HG02763 (cell line): Measurements from ENCODE around the gene EPHB2.

ENCODE experiments used
- ATAC-seq: cut with Tn5 transposase; IDR thresholded peaks from one replicate; pipeline ENCODE4 v1.9.1; 2021; ENCODE audit warnings: mild to moderate bottlenecking, moderate library complexity; ENCODE audit not compliant: unreplicated experiment

Gene EPHB2

GRCh38 chr1:22875841-22876240, 165.2 kb downstream of the EPHB2 start:
- ATAC-seq: no peak

- ATAC-seq: no peak
These were observed 165.9 kb downstream of the EPHB2 start for GRCh38 chr1:22876359-22877111.

- ATAC-seq: no peak
These were observed 166.7 kb downstream of the EPHB2 start for GRCh38 chr1:22877112-22877915.

GRCh38 chr1:22877980-22878379, 167.3 kb downstream of the EPHB2 start:
- no peak for ATAC-seq

- no peak for ATAC-seq
These were observed 168.0 kb downstream of the EPHB2 start for GRCh38 chr1:22878626-22879025.

- no peak for ATAC-seq
These were observed 168.8 kb downstream of the EPHB2 start for GRCh38 chr1:22879445-22879844.

- no peak for ATAC-seq
These were observed 169.5 kb downstream of the EPHB2 start for GRCh38 chr1:22880174-22880601.

- no peak for ATAC-seq
These were observed 172.8 kb downstream of the EPHB2 start for GRCh38 chr1:22883406-22883805.

GRCh38 chr1:22884806-22885530, 174.3 kb downstream of the EPHB2 start:
- no peak for ATAC-seq

- ATAC-seq: no peak
These were observed 175.6 kb downstream of the EPHB2 start for GRCh38 chr1:22886211-22886610.

GRCh38 chr1:22887491-22887890, 176.9 kb downstream of the EPHB2 start:
- ATAC-seq: no peak

- no peak for ATAC-seq
These were observed 177.9 kb downstream of the EPHB2 start for GRCh38 chr1:22888320-22889075.

- ATAC-seq: no peak
These were observed 178.7 kb downstream of the EPHB2 start for GRCh38 chr1:22889213-22889827.

- ATAC-seq: no peak
These were observed 182.2 kb downstream of the EPHB2 start for GRCh38 chr1:22892789-22893188.

- ATAC-seq: no peak
These were observed 182.7 kb downstream of the EPHB2 start for GRCh38 chr1:22893292-22893691.

- ATAC-seq: no peak
These were observed 184.7 kb downstream of the EPHB2 start for GRCh38 chr1:22895357-22895756.

GRCh38 chr1:22896184-22896583, 185.5 kb downstream of the EPHB2 start:
- ATAC-seq: no peak

GRCh38 chr1:22900451-22900850, 189.8 kb downstream of the EPHB2 start:
- ATAC-seq: no peak

- ATAC-seq: no peak
These were observed 192.5 kb downstream of the EPHB2 start for GRCh38 chr1:22903113-22903512.

GRCh38 chr1:22906968-22907367, 196.3 kb downstream of the EPHB2 start:
- ATAC-seq: no peak
